Activated naive CD4-positive, alpha-beta T cell treated with anti-CD3 and anti-CD28 coated beads, Interleukin-2, amount 10 ng/mL, durations not matched to agents 7 days and 5 days (primary cell): ENCODE data around the gene TNNI3K.

Experiments
- CTCF ChIA-PET: fragments of 350-600 bp; sonication (Branson Sonifier 250); formaldehyde crosslinking; loops from one replicate; lab custom pipeline; 2021; ENCODE audit warnings: antibody characterized with exemption; lab: Charles Lee
- DNase-seq: peaks from one replicate; pipeline ENCODE4 v3.0.0-alpha.2; 2020
- H3K27ac Mint-ChIP-seq: one replicate; pipeline ENCODE4 v1.8.0; 2021; ENCODE audit warnings: mild to moderate bottlenecking, moderate library complexity, mixed read lengths
- H3K27me3 Mint-ChIP-seq: one replicate; pipeline ENCODE4 v1.8.0; 2021; ENCODE audit warnings: mild to moderate bottlenecking, mixed read lengths
- H3K36me3 Mint-ChIP-seq: one replicate; pipeline ENCODE4 v1.8.0; 2021; ENCODE audit warnings: mixed read lengths
- H3K4me1 Mint-ChIP-seq: one replicate; pipeline ENCODE4 v1.8.0; 2021; ENCODE audit warnings: mixed read lengths
- H3K4me3 Mint-ChIP-seq: one replicate; pipeline ENCODE4 v1.8.0; 2021; ENCODE audit warnings: mild to moderate bottlenecking, moderate library complexity, mixed read lengths
- H3K9me3 Mint-ChIP-seq: one replicate; pipeline ENCODE4 v1.8.0; 2021; ENCODE audit warnings: mixed read lengths

The TNNI3K gene

GRCh38 chr1:74235153-74235552, at the start of gene TNNI3K:
Gene TNNI3K (plus strand): TSS chr1:74235387. CDS start chr1:74235452, 65 bp downstream.
- Mint-ChIP-seq H3K9me3 (no peaks in the 10 kb centered on the region), H3K4me1 (no peaks in the 10 kb centered on the region), H3K27me3 (no peaks in the 10 kb centered on the region), H3K4me3 (no peak within 1 kb of the TSS), H3K36me3 (no peaks in the 10 kb centered on the region), H3K27ac (no peak within 1 kb of the TSS)
- CTCF ChIA-PET: no interaction called here
- no peak for DNase-seq

GRCh38 chr1:74193908-74194307, 41.3 kb upstream of the TNNI3K start:
- H3K9me3 Mint-ChIP-seq: no peaks in the 10 kb centered on the region
- peaks cover 12% of the 10 kb centered on the region for H3K4me1 Mint-ChIP-seq
- no peak overlapping the region for H3K27ac Mint-ChIP-seq
- H3K36me3 Mint-ChIP-seq: no peaks in the 10 kb centered on the region
- H3K27me3 Mint-ChIP-seq: no peaks in the 10 kb centered on the region
- DNase-seq: no peak
- no peak overlapping the region for H3K4me3 Mint-ChIP-seq
- CTCF ChIA-PET: no interaction called here

- CTCF ChIA-PET: no interaction called here
- peaks cover 20% of the 10 kb centered on the region for H3K4me1 Mint-ChIP-seq
- H3K27ac Mint-ChIP-seq: no peak overlapping the region
- no peaks in the 10 kb centered on the region for H3K9me3 Mint-ChIP-seq
- no peak overlapping the region for H3K4me3 Mint-ChIP-seq
- DNase-seq: no peak
- no peaks in the 10 kb centered on the region for H3K36me3 Mint-ChIP-seq
- H3K27me3 Mint-ChIP-seq: no peaks in the 10 kb centered on the region
These were observed 39.8 kb upstream of the TNNI3K start for GRCh38 chr1:74195339-74195738.

GRCh38 chr1:74197255-74197654, 37.9 kb upstream of the TNNI3K start:
- peaks cover 3% of the 10 kb centered on the region for H3K36me3 Mint-ChIP-seq
- H3K9me3 Mint-ChIP-seq: no peaks in the 10 kb centered on the region
- H3K4me1 Mint-ChIP-seq: peaks cover 20% of the 10 kb centered on the region
- no peak overlapping the region for H3K27ac Mint-ChIP-seq
- H3K27me3 Mint-ChIP-seq: no peaks in the 10 kb centered on the region
- CTCF ChIA-PET: no interaction called here
- no peak for DNase-seq
- H3K4me3 Mint-ChIP-seq: peak overlapping the region; percentile 92

- H3K4me1 Mint-ChIP-seq: peaks cover 20% of the 10 kb centered on the region
- H3K27ac Mint-ChIP-seq: peak within 1 kb of the TSS; percentile 98
- peak; percentile 96 for DNase-seq
- no peaks in the 10 kb centered on the region for H3K9me3 Mint-ChIP-seq
- H3K4me3 Mint-ChIP-seq: peak within 1 kb of the TSS; percentile 92
- H3K27me3 Mint-ChIP-seq: no peaks in the 10 kb centered on the region
- peaks cover 3% of the 10 kb centered on the region for H3K36me3 Mint-ChIP-seq
- CTCF ChIA-PET: no interaction called here
These were observed 37.3 kb upstream of the TNNI3K start, which contains the start of the genes FPGT and LRRIQ3 for GRCh38 chr1:74197657-74198552. Gene FPGT (plus strand): TSS chr1:74198242. CDS start chr1:74198279, 37 bp downstream. Gene LRRIQ3 (minus strand): TSS chr1:74198176. CDS start chr1:74183684, 14,492 bp downstream.

GRCh38 chr1:74199504-74199903, 35.7 kb upstream of the TNNI3K start:
- Mint-ChIP-seq H3K9me3 (no peaks in the 10 kb centered on the region), H3K4me1 (peaks cover 20% of the 10 kb centered on the region), H3K4me3 (no peak overlapping the region), H3K36me3 (peaks cover 3% of the 10 kb centered on the region), H3K27ac (no peak overlapping the region), H3K27me3 (no peaks in the 10 kb centered on the region)
- CTCF ChIA-PET: interaction anchor here (0.6 kb wide), 1 partner anchor 1068 kb away, joined by 3 read pairs; no protein-coding TSS in a partner anchor
- DNase-seq: no peak

- H3K4me3 Mint-ChIP-seq: no peak overlapping the region
- peaks cover 3% of the 10 kb centered on the region for H3K36me3 Mint-ChIP-seq
- no peak for DNase-seq
- no peaks in the 10 kb centered on the region for H3K9me3 Mint-ChIP-seq
- no peaks in the 10 kb centered on the region for H3K27me3 Mint-ChIP-seq
- no peak overlapping the region for H3K27ac Mint-ChIP-seq
- no peaks in the 10 kb centered on the region for H3K4me1 Mint-ChIP-seq
- CTCF ChIA-PET: no interaction called here
These were observed 29.9 kb upstream of the TNNI3K start for GRCh38 chr1:74205266-74205665.

- no peak overlapping the region for H3K27ac Mint-ChIP-seq
- no peaks in the 10 kb centered on the region for H3K9me3 Mint-ChIP-seq
- CTCF ChIA-PET: no interaction called here
These were observed 20.0 kb upstream of the TNNI3K start for GRCh38 chr1:74215229-74215628.

GRCh38 chr1:74222701-74223100, 12.5 kb upstream of the TNNI3K start:
- no peaks in the 10 kb centered on the region for H3K27me3 Mint-ChIP-seq
- no peak overlapping the region for H3K27ac Mint-ChIP-seq
- no peaks in the 10 kb centered on the region for H3K36me3 Mint-ChIP-seq
- H3K4me1 Mint-ChIP-seq: no peaks in the 10 kb centered on the region
- no peak for DNase-seq
- CTCF ChIA-PET: no interaction called here
- peaks cover 8% of the 10 kb centered on the region for H3K9me3 Mint-ChIP-seq
- no peak overlapping the region for H3K4me3 Mint-ChIP-seq

More at GRCh38 chr1:74215229-74215628, 20.0 kb upstream of the TNNI3K start:
- DNase-seq: no peak
- Mint-ChIP-seq H3K36me3 (no peaks in the 10 kb centered on the region), H3K27me3 (no peaks in the 10 kb centered on the region), H3K4me1 (no peaks in the 10 kb centered on the region), H3K4me3 (no peak overlapping the region)

GRCh38 chr1:74223453-74223852, 11.7 kb upstream of the TNNI3K start:
- Mint-ChIP-seq H3K27ac (no peak overlapping the region), H3K4me1 (no peaks in the 10 kb centered on the region), H3K27me3 (no peaks in the 10 kb centered on the region), H3K9me3 (peaks cover 10% of the 10 kb centered on the region), H3K4me3 (no peak overlapping the region), H3K36me3 (no peaks in the 10 kb centered on the region)
- CTCF ChIA-PET: no interaction called here
- no peak for DNase-seq

- no peak overlapping the region for H3K27ac Mint-ChIP-seq
- H3K4me3 Mint-ChIP-seq: no peak overlapping the region
- DNase-seq: no peak
- H3K4me1 Mint-ChIP-seq: no peaks in the 10 kb centered on the region
- no peaks in the 10 kb centered on the region for H3K27me3 Mint-ChIP-seq
- CTCF ChIA-PET: no interaction called here
- H3K36me3 Mint-ChIP-seq: no peaks in the 10 kb centered on the region
- H3K9me3 Mint-ChIP-seq: no peaks in the 10 kb centered on the region
These were observed 1.3 kb downstream of the TNNI3K start for GRCh38 chr1:74236440-74236839.

- no peaks in the 10 kb centered on the region for H3K9me3 Mint-ChIP-seq
These were observed 1.8 kb downstream of the TNNI3K start for GRCh38 chr1:74237035-74237434.

GRCh38 chr1:74237787-74238186, 2.6 kb downstream of the TNNI3K start:
- H3K27me3 Mint-ChIP-seq: no peaks in the 10 kb centered on the region

More at GRCh38 chr1:74237035-74237434, 1.8 kb downstream of the TNNI3K start:
- Mint-ChIP-seq H3K27ac (no peak overlapping the region), H3K36me3 (no peaks in the 10 kb centered on the region), H3K4me1 (no peaks in the 10 kb centered on the region), H3K4me3 (no peak overlapping the region), H3K27me3 (no peaks in the 10 kb centered on the region)
- CTCF ChIA-PET: no interaction called here
- no peak for DNase-seq

GRCh38 chr1:74245168-74245772, 10.1 kb downstream of the TNNI3K start:
- Mint-ChIP-seq H3K4me1 (no peaks in the 10 kb centered on the region), H3K27me3 (no peaks in the 10 kb centered on the region), H3K36me3 (no peaks in the 10 kb centered on the region), H3K4me3 (no peak overlapping the region), H3K27ac (no peak overlapping the region), H3K9me3 (peaks cover 7% of the 10 kb centered on the region)
- DNase-seq: no peak
- CTCF ChIA-PET: no interaction called here

More at GRCh38 chr1:74237787-74238186, 2.6 kb downstream of the TNNI3K start:
- Mint-ChIP-seq H3K36me3 (no peaks in the 10 kb centered on the region), H3K9me3 (peaks cover under 1% of the 10 kb centered on the region), H3K4me3 (no peak overlapping the region), H3K4me1 (no peaks in the 10 kb centered on the region), H3K27ac (no peak overlapping the region)
- no peak for DNase-seq
- CTCF ChIA-PET: no interaction called here
